Measurements from ENCODE around the gene KIF20B. TPM values are rescaled to one million over a fixed set of nuclear protein-coding genes. Genes with fewer than 3 reads are reported as not detected.

KIF20B gene
- total and polyA plus RNA-seq, 4 donors = 0.91 to 12.9 (median 1.3) TPM

DNA sequence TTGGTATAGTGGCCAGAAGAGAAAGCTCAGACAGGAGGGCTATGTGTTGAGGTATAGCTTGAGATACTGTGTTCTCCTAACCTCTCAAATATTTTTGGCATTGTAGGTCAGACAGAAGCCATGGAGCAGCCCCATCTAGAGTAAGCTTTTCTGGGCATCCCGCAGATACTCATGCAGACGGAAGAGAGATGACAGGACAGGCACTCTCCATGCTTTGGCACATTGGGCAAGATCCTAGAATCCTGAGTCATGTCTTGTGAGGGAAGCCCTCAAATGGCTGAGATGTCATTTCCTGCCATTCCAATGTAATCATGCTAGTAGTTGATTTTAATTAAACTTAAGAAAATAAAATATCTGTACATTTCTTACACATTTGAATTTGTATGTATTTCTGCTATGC, 16.8 kb upstream of the KIF20B start:
- Histone ChIP-seq H3K4me1 (ENCODE audit: control insufficient read depth in 4 of 4, insufficient read depth in 4 of 4, low read length in 3 of 4) (no peaks in the 10 kb centered on the region), H3K4me3 (ENCODE audit: low read depth in 1 of 3, low read length in 3 of 3) (no peak overlapping the region), H3K27me3 (ENCODE audit: control insufficient read depth in 4 of 4, insufficient read depth in 4 of 4, low read length in 3 of 4) (no peaks in the 10 kb centered on the region), H3K9me3 (ENCODE audit: control insufficient read depth in 4 of 4, low read length in 3 of 4) (no peaks in the 10 kb centered on the region), H3K27ac (ENCODE audit: low read depth in 1 of 2, low read length in 2 of 2) (no peak overlapping the region), H3K36me3 (ENCODE audit: control insufficient read depth in 4 of 4, insufficient read depth in 3 of 4, low read depth in 1 of 4, low read length in 3 of 4) (no peaks in the 10 kb centered on the region), H3K9ac (ENCODE audit: low read depth in 1 of 2, low read length in 2 of 2) (no peak overlapping the region)
- no peak for DNase-seq (ENCODE audit: low spot score)
- WGBS = 93% methylated on average over 2 of the region's 2 CpGs
- TF ChIP-seq HNF4G (IDR thresholded peaks at IDR 0.05) (no peak), CTCF (IDR thresholded peaks at IDR 0.05; ENCODE audit: low read depth, low read length, missing input control) (no peak), RXRA (IDR thresholded peaks at IDR 0.05) (no peak), EGR1 (IDR thresholded peaks at IDR 0.05; ENCODE audit: low read depth in 2 of 2) (no peak), REST (IDR thresholded peaks at IDR 0.05) (no peak), GABPA (IDR thresholded peaks at IDR 0.05 in 1 of 2, conservative IDR thresholded peaks at IDR 0.05 in 1 of 2) (no peak), HNF4A (conservative IDR thresholded peaks at IDR 0.05) (no peak), FOXA2 (IDR thresholded peaks at IDR 0.05) (no peak), SP1 (IDR thresholded peaks at IDR 0.05) (no peak), FOXA1 (IDR thresholded peaks at IDR 0.05) (no peak), JUND (IDR thresholded peaks at IDR 0.05) (no peak), YY1 (IDR thresholded peaks at IDR 0.05) (no peak)

DNA sequence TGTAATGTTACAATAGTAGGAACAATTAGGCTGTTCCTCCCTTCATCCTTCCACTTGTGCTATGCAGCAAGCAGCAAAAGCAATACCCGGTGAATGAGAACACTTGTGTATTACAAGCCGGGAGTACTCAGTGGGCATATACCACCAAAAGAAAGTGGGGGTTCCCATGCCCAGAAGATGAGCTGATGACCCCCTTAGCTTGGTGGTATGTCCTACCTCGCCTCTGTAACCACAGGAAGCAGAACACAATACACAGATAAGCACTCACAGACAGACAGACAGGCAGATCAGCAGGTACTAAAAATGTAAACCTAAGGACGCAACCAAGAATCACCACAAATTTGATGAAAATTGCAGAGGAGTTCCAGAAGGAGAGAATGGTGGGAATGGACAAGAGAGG, 15.5 kb upstream of the KIF20B start:
- no peak overlapping the region for H3K27ac ChIP-seq (ENCODE audit: low read depth in 1 of 2, low read length in 2 of 2)
- TF ChIP-seq HNF4G (IDR thresholded peaks at IDR 0.05) = no peak
- TF ChIP-seq, protein P1, sequence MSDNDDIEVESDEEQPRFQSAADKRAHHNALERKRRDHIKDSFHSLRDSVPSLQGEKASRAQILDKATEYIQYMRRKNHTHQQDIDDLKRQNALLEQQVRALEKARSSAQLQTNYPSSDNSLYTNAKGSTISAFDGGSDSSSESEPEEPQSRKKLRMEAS (IDR thresholded peaks at IDR 0.05) = no peak
- TF ChIP-seq RAD21 (IDR thresholded peaks at IDR 0.05) = no peak
- TF ChIP-seq, protein P2, sequence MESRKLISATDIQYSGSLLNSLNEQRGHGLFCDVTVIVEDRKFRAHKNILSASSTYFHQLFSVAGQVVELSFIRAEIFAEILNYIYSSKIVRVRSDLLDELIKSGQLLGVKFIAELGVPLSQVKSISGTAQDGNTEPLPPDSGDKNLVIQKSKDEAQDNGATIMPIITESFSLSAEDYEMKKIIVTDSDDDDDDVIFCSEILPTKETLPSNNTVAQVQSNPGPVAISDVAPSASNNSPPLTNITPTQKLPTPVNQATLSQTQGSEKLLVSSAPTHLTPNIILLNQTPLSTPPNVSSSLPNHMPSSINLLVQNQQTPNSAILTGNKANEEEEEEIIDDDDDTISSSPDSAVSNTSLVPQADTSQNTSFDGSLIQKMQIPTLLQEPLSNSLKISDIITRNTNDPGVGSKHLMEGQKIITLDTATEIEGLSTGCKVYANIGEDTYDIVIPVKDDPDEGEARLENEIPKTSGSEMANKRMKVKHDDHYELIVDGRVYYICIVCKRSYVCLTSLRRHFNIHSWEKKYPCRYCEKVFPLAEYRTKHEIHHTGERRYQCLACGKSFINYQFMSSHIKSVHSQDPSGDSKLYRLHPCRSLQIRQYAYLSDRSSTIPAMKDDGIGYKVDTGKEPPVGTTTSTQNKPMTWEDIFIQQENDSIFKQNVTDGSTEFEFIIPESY (IDR thresholded peaks at IDR 0.05) = no peak
- TF ChIP-seq, protein P3, sequence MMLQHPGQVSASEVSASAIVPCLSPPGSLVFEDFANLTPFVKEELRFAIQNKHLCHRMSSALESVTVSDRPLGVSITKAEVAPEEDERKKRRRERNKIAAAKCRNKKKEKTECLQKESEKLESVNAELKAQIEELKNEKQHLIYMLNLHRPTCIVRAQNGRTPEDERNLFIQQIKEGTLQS (IDR thresholded peaks at IDR 0.05) = no peak
- no peak for TF ChIP-seq NR2F2 (IDR thresholded peaks at IDR 0.05)
- TF ChIP-seq FOXA2 (IDR thresholded peaks at IDR 0.05) = no peak
- no peak for TF ChIP-seq RXRA (IDR thresholded peaks at IDR 0.05)
- TF ChIP-seq HNF4A (conservative IDR thresholded peaks at IDR 0.05) = no peak
- TF ChIP-seq CTCF (IDR thresholded peaks at IDR 0.05; ENCODE audit: low read depth, low read length, missing input control) = no peak
- WGBS = 75% methylated on average over 4 of the region's 4 CpGs
- no peak for DNase-seq (ENCODE audit: low spot score)
- no peaks in the 10 kb centered on the region for H3K9me3 ChIP-seq (ENCODE audit: control insufficient read depth in 4 of 4, low read length in 3 of 4)
- H3K27me3 ChIP-seq (ENCODE audit: control insufficient read depth in 4 of 4, insufficient read depth in 4 of 4, low read length in 3 of 4) = no peaks in the 10 kb centered on the region
- no peaks in the 10 kb centered on the region for H3K36me3 ChIP-seq (ENCODE audit: control insufficient read depth in 4 of 4, insufficient read depth in 3 of 4, low read depth in 1 of 4, low read length in 3 of 4)
- no peaks in the 10 kb centered on the region for H3K4me1 ChIP-seq (ENCODE audit: control insufficient read depth in 4 of 4, insufficient read depth in 4 of 4, low read length in 3 of 4)
- no peak overlapping the region for H3K4me3 ChIP-seq (ENCODE audit: low read depth in 1 of 3, low read length in 3 of 3)
- H3K9ac ChIP-seq (ENCODE audit: low read depth in 1 of 2, low read length in 2 of 2) = no peak overlapping the region

All from liver (tissue), 9 donors.